HepG2 (cell line): Measurements from ENCODE around the gene TECRL. TPM values are rescaled to one million over a fixed set of nuclear protein-coding genes. Genes with fewer than 3 reads are reported as not detected.

ENCODE experiments used
- ATAC-seq: fragments of 200-7000 bp; cut with Tn5 transposase; 3 replicates; pipeline ENCODE4 v1.9.1; 2020; ENCODE audit warnings: mild to moderate bottlenecking, moderate library complexity
- BruUV-seq: library from RNA; stranded (reverse); fragments of 400-500 nt; replicated peaks from 2 replicates; lab custom pipeline; 2021; lab: Mats Ljungman, UMichigan
- CTCF ChIA-PET: fragments of 300-600 bp; formaldehyde crosslinking; extraction: SDS; loops from one replicate; lab custom pipeline; 2021; ENCODE audit warnings: low total read pairs, inconsistent platforms, low intra/inter-chr PET ratio; lab: Yijun Ruan, JAX
- POLR2A ChIA-PET: fragments of 350-600 bp; sonication (Branson Sonifier 250); formaldehyde crosslinking; loops from one replicate; lab custom pipeline; 2020; ENCODE audit warnings: antibody characterized with exemption, inconsistent platforms; lab: Yijun Ruan, JAX
- DNase-seq: peaks from one replicate; pipeline ENCODE4 v3.0.0-alpha.2; 2015; ENCODE audit warnings: low spot score
- FAIRE-seq: peaks from 3 replicates; lab custom pipeline; 2011; peaks lifted over from hg19 to GRCh38; lab: Jason Lieb, UNC
- H2AFZ ChIP-seq: one replicate; pipeline ENCODE4 v1.6.1; 2011; ENCODE audit warnings: low read length, inconsistent platforms
- H3K27ac ChIP-seq: fragments of 300-600 bp; 3 replicates; pipeline ENCODE4 v1.8.0; 2011; ENCODE audit warnings: mixed run types, mild to moderate bottlenecking, mixed read lengths, low read length, inconsistent platforms; ENCODE audit not compliant: insufficient read depth; ENCODE audit errors: extremely low read length
- H3K27me3 ChIP-seq, 2 experiments: fragments of 200-600 bp in 1 of 2; 2 replicates in 1 of 2; 3 replicates in 1 of 2; pipeline versions ENCODE4 v1.6.0 to v1.8.0; 2011; ENCODE audit warnings: low read length in 2 of 2, mild to moderate bottlenecking in 2 of 2, moderate library complexity in 2 of 2, inconsistent platforms in 1 of 2; ENCODE audit not compliant: insufficient read depth in 2 of 2, control insufficient read depth in 1 of 2
- H3K36me3 ChIP-seq, 2 experiments: fragments of 200-600 bp in 1 of 2; replicated peaks in 1 of 2; 2 replicates in 1 of 2; 3 replicates in 1 of 2; pipeline versions ENCODE4 v1.5.1 to v1.8.0; 2011; ENCODE audit warnings: low read length in 2 of 2, inconsistent platforms in 1 of 2; ENCODE audit not compliant: insufficient read depth in 2 of 2, control insufficient read depth in 1 of 2
- H3K4me1 ChIP-seq: 2 replicates; pipeline ENCODE4 v1.5.1; 2012; ENCODE audit warnings: low read length, inconsistent platforms; ENCODE audit not compliant: insufficient read depth
- H3K4me2 ChIP-seq: 2 replicates; pipeline ENCODE4 v1.6.0; 2011; ENCODE audit warnings: low read depth, low read length, inconsistent platforms
- H3K4me3 ChIP-seq, 3 experiments: fragments of 200-600 bp in 1 of 3; sonication (generic), shearing (Covaris generic) in 1 of 3; replicated peaks in 1 of 3; 2 replicates each; pipeline ENCODE4 v1.5.1; 2011 to 2016; ENCODE audit warnings: low read length in 3 of 3, inconsistent platforms in 2 of 3, low read depth in 2 of 3, mild to moderate bottlenecking in 2 of 3, control low read depth in 1 of 3, mixed read lengths in 1 of 3; ENCODE audit not compliant: insufficient read depth in 1 of 3
- H3K79me2 ChIP-seq: one replicate; pipeline ENCODE4 v1.6.1; 2011; ENCODE audit warnings: low read length, inconsistent platforms; ENCODE audit not compliant: insufficient read depth
- H3K9ac ChIP-seq: 2 replicates; pipeline ENCODE4 v1.6.0; 2011; ENCODE audit warnings: mild to moderate bottlenecking, low read depth, low read length, inconsistent platforms; ENCODE audit not compliant: insufficient read depth
- H3K9me3 ChIP-seq: 2 replicates; pipeline ENCODE4 v1.5.1; 2012; ENCODE audit warnings: mild to moderate bottlenecking, low read length
- H4K20me1 ChIP-seq: 2 replicates; pipeline ENCODE4 v1.6.0; 2011; ENCODE audit warnings: inconsistent platforms, mild to moderate bottlenecking, low read length, moderate library complexity; ENCODE audit not compliant: insufficient read depth
- BHLHE40 ChIP-seq: IDR thresholded peaks from 2 replicates; pipeline ENCODE4 v1.6.1; 2011; ENCODE audit warnings: low read length, improper control_type of control experiment
- BRD4 ChIP-seq: sonication (generic); formaldehyde crosslinking; IDR thresholded peaks from 2 replicates; pipeline ENCODE4 v1.4.0; 2020; ENCODE audit warnings: missing genetic modification reagents
- ETV6 ChIP-seq: sonication (generic); formaldehyde crosslinking; conservative IDR thresholded peaks from 2 replicates; pipeline ENCODE4 v1.4.0; 2020; ENCODE audit warnings: missing genetic modification reagents
- FOXP1 ChIP-seq, 2 experiments: fragments of 450-650 bp in 1 of 2; IDR thresholded peaks; 2 replicates each; pipeline ENCODE4 v1.6.1; 2017 to 2018; ENCODE audit warnings: antibody characterized with exemption in 1 of 2
- HNF4A ChIP-seq: sonication (generic); formaldehyde crosslinking; IDR thresholded peaks from 2 replicates; pipeline ENCODE4 v1.4.0; 2020; ENCODE audit warnings: missing genetic modification reagents
- HNRNPH1 ChIP-seq: fragments of 200-400 bp; formaldehyde crosslinking; optimal IDR thresholded peaks from 2 replicates; pipeline ENCODE3; 2017; ENCODE audit warnings: mild to moderate bottlenecking, low read depth, low read length
- JDP2 ChIP-seq: sonication (generic); formaldehyde crosslinking; IDR thresholded peaks from 2 replicates; pipeline ENCODE4 v1.8.1; 2022; ENCODE audit warnings: missing genetic modification reagents, borderline replicate concordance
- JUND ChIP-seq: sonication (generic); formaldehyde crosslinking; IDR thresholded peaks from 2 replicates; pipeline ENCODE4 v1.8.0; 2022; ENCODE audit warnings: mild to moderate bottlenecking, missing genetic modification reagents
- KAT8 ChIP-seq: IDR thresholded peaks from 2 replicates; pipeline ENCODE4 v1.6.1; 2016; ENCODE audit warnings: missing genetic modification reagents, missing compliant biosample characterization
- KDM4B ChIP-seq: sonication (generic); formaldehyde crosslinking; IDR thresholded peaks from 2 replicates; pipeline ENCODE4 v1.4.0; 2020; ENCODE audit warnings: missing genetic modification reagents
- KLF13 ChIP-seq: sonication (generic); formaldehyde crosslinking; IDR thresholded peaks from 2 replicates; pipeline ENCODE4 v1.4.0; 2020; ENCODE audit warnings: mild to moderate bottlenecking, missing genetic modification reagents
- MAFG ChIP-seq: sonication (generic); formaldehyde crosslinking; IDR thresholded peaks from 2 replicates; pipeline ENCODE4 v1.5.1; 2020; ENCODE audit warnings: mild to moderate bottlenecking, missing genetic modification reagents
- NFKB2 ChIP-seq: sonication (generic); formaldehyde crosslinking; IDR thresholded peaks from 2 replicates; pipeline ENCODE4 v1.4.0; 2020; ENCODE audit warnings: missing genetic modification reagents, borderline replicate concordance
- NPAS2 ChIP-seq: sonication (generic); formaldehyde crosslinking; IDR thresholded peaks from 2 replicates; pipeline ENCODE4 v1.8.0; 2022; ENCODE audit warnings: mild to moderate bottlenecking, missing genetic modification reagents, borderline replicate concordance
- NR1H2 ChIP-seq: sonication (generic); formaldehyde crosslinking; IDR thresholded peaks from 2 replicates; pipeline ENCODE4 v1.8.1; 2022; ENCODE audit warnings: low read depth, missing genetic modification reagents, borderline replicate concordance
- POLR2G ChIP-seq: fragments of 200-400 bp; formaldehyde crosslinking; IDR thresholded peaks from 2 replicates; pipeline ENCODE4 v1.6.1; 2018; ENCODE audit warnings: mild to moderate bottlenecking, low read depth, low read length, moderate library complexity
- TBL1XR1 ChIP-seq: fragments of 150-350 bp; IDR thresholded peaks from 2 replicates; pipeline ENCODE4 v1.6.1; 2014; ENCODE audit warnings: borderline replicate concordance, low read length; ENCODE audit not compliant: partially characterized antibody
- ZNF20 ChIP-seq: sonication (generic); formaldehyde crosslinking; IDR thresholded peaks from 2 replicates; pipeline ENCODE4 v1.4.0; 2020; ENCODE audit warnings: mild to moderate bottlenecking, moderate library complexity, missing genetic modification reagents
- ZNF362 ChIP-seq: sonication (generic); formaldehyde crosslinking; IDR thresholded peaks from 2 replicates; pipeline ENCODE4 v1.4.0; 2020; ENCODE audit warnings: missing genetic modification reagents, mild to moderate bottlenecking, borderline replicate concordance
- ZNF367 ChIP-seq: sonication (generic); formaldehyde crosslinking; IDR thresholded peaks from 2 replicates; pipeline ENCODE4 v1.4.0; 2020; ENCODE audit warnings: missing genetic modification reagents, borderline replicate concordance
- ZNF496 ChIP-seq: sonication (generic); formaldehyde crosslinking; IDR thresholded peaks from 2 replicates; pipeline ENCODE4 v1.8.1; 2023; ENCODE audit warnings: mild to moderate bottlenecking, moderate library complexity, missing genetic modification reagents; ENCODE audit not compliant: insufficient replicate concordance
- ZNF761 ChIP-seq: sonication (generic); formaldehyde crosslinking; conservative IDR thresholded peaks from 2 replicates; pipeline ENCODE4 v1.4.0; 2020; ENCODE audit warnings: mild to moderate bottlenecking, missing genetic modification reagents
- WGBS: methylation state at CpG from one replicate; pipeline ENCODE4 v1.1.6; 2017; ENCODE audit warnings: low lambda C conversion rate; 5-methylcytosine and 5-hydroxymethylcytosine counted together
- in situ Hi-C: cut with HindIII; loops from 2 replicates; pipeline ENCODE4 v1.10.0; 2017; ENCODE audit warnings: low pct_unique_long_range_greater_than_20kb; ENCODE audit not compliant: extremely low pct_ligation_motif_present
- intact Hi-C: fragments of 100-400 bp; cut with micrococcal nuclease; formaldehyde crosslinking; loops from one replicate; pipeline ENCODE4 v1.10.0; 2022; ENCODE audit not compliant: unreplicated experiment
- polyA plus RNA-seq, 8 experiments: library from polyadenylated mRNA; depleted of rRNA in 3 of 8; stranded (reverse) in 7 of 8; unstranded in 1 of 8; fragments of >200 nt; fragmentation: Illumina TruSeq in 4 of 8; extraction: Trizol in 4 of 8; gene quantifications; 2 replicates each; pipeline versions ENCODE4 v1.2.1 to v1.2.3, GENCODE V29; 2011 to 2016; ENCODE audit warnings: low read depth in 4 of 8, missing spikeins in 1 of 8, mixed read lengths in 1 of 8; ENCODE audit not compliant: insufficient read depth in 1 of 8
- total RNA-seq, 5 experiments: library from RNA; depleted of rRNA; stranded (reverse); fragments of >200 nt; fragmentation: Illumina TruSeq; extraction: Trizol; gene quantifications; 2 replicates each; pipeline ENCODE4 v1.2.3, GENCODE V29; 2016; ENCODE audit warnings: low read depth in 1 of 5

TECRL gene
- total and polyA plus RNA-seq, 2 of the 13 experiments (the other 11 are each of a cell fraction or from before 2014, with no cell fraction given), result not detected

DNA sequence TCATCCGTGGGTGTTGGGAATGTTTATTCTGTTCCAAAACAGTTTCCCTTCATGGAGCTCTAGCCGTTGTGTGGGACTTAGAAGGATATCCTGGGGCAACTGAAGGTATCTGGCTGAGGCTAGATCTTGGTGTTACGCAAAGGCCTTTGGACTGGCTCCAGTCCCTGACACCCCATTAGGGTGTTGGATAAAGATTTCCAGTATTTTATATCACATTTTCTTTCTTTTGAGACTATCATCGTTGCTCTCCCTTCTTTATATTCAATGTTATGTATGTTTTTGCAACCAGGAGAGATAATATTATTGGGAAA, 103.0 kb downstream of the TECRL start:
- no peak overlapping the region for H3K4me3 ChIP-seq
- ATAC-seq (no peak), DNase-seq (no peak), FAIRE-seq (no peak)
- WGBS, result 33% methylated on average over 4 of the region's 4 CpGs
- peaks cover 11% of the 10 kb centered on the region for H3K9me3 ChIP-seq
- BruUV-seq, result no TSS peak
- intact Hi-C loops, result no loop called here
- H2AFZ ChIP-seq, result no peak overlapping the region
- no peaks in the 10 kb centered on the region for H3K36me3 ChIP-seq
- TF ChIP-seq JDP2 (no peak), ETV6 (CRISPR knock-in tag) (no peak), HNF4A (CRISPR knock-in tag) (no peak), BHLHE40 (no peak), POLR2G (no peak), TBL1XR1 (no peak), KLF13 (CRISPR knock-in tag) (no peak), BRD4 (CRISPR knock-in tag) (no peak), ZNF367 (CRISPR knock-in tag) (no peak), NR1H2 (no peak)
- no peaks in the 10 kb centered on the region for H4K20me1 ChIP-seq
- in situ Hi-C loops, result loop anchor here (25.0 kb wide), 1 partner anchor 231 kb away; no protein-coding TSS in a partner anchor
- ChIA-PET CTCF (no interaction called here), POLR2A (no interaction called here)
- no peaks in the 10 kb centered on the region for H3K4me1 ChIP-seq
- no peaks in the 10 kb centered on the region for H3K79me2 ChIP-seq
- no peak overlapping the region for H3K27ac ChIP-seq
- no peaks in the 10 kb centered on the region for H3K27me3 ChIP-seq
- no peak overlapping the region for H3K4me2 ChIP-seq
- H3K9ac ChIP-seq, result no peak overlapping the region

DNA sequence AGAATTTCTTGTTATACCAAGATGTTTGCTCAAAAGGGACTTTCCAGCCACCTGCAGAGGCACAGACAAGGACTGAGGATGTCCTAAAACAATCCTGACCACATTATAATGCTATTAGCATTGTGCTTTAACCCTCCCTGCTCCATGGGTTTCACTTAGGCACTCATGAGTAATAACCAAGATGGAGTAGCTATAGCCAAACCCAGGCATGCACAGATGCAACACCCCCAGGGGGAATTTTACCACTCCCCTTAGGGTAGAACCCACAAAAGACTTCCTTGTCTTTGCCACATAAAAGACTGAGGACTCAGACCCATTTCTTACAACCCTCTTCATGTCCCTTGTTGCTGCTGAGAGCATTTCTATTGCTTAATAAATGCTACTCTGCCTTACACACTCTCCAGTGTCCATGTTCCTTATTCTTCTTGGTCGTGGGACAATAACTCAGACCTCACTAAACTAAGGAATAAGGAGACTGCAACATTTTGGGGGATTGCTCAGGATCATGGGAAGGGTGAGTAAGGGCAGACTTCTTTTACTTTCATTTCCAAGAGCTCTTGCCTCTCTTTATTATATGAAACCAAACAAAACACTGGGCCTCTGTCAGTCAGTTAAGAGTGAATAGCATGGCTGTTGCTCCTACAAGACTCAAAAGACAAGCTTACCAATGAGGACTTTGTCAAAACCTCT, 103.5 kb downstream of the TECRL start:
- ATAC-seq, result no peak
- no peak overlapping the region for H3K9ac ChIP-seq
- ChIA-PET POLR2A (no interaction called here), CTCF (no interaction called here)
- no peaks in the 10 kb centered on the region for H3K27me3 ChIP-seq
- H3K4me2 ChIP-seq, result no peak overlapping the region
- no TSS peak for BruUV-seq
- no peaks in the 10 kb centered on the region for H3K79me2 ChIP-seq
- H3K4me1 ChIP-seq, result no peaks in the 10 kb centered on the region
- no peaks in the 10 kb centered on the region for H3K36me3 ChIP-seq
- H4K20me1 ChIP-seq, result no peaks in the 10 kb centered on the region
- DNase-seq, result no peak
- in situ Hi-C loops (loop anchor here (25.0 kb wide), 1 partner anchor 232 kb away; no protein-coding TSS in a partner anchor), intact Hi-C loops (no loop called here)
- H2AFZ ChIP-seq, result no peak overlapping the region
- no peak for FAIRE-seq
- no peak overlapping the region for H3K27ac ChIP-seq
- peaks cover 11% of the 10 kb centered on the region for H3K9me3 ChIP-seq
- H3K4me3 ChIP-seq, result no peak overlapping the region
- WGBS, result 0% methylated on average over 1 of the region's 1 CpG
- TF ChIP-seq NPAS2, result no peak
- TF ChIP-seq NFKB2 (CRISPR knock-in tag), result no peak
- no peak for TF ChIP-seq ZNF20 (CRISPR knock-in tag)
- TF ChIP-seq KAT8 (CRISPR knock-in tag), result no peak
- no peak for TF ChIP-seq ZNF761 (CRISPR knock-in tag)
- no peak for TF ChIP-seq MAFG (CRISPR knock-in tag)
- TF ChIP-seq ZNF496 (CRISPR knock-in tag), result no peak
- TF ChIP-seq FOXP1 (IDR thresholded peaks at IDR 0.05), result no peak
- TF ChIP-seq FOXP1 (CRISPR knock-in tag; IDR thresholded peaks at IDR 0.05), result no peak
- TF ChIP-seq KDM4B (CRISPR knock-in tag), result no peak
- TF ChIP-seq HNRNPH1, result no peak
- no peak for TF ChIP-seq ZNF362 (CRISPR knock-in tag)
- no peak for TF ChIP-seq JUND (CRISPR knock-in tag)
